ENCODE measurements around the gene MACROD1.

The MACROD1 gene

DNA sequence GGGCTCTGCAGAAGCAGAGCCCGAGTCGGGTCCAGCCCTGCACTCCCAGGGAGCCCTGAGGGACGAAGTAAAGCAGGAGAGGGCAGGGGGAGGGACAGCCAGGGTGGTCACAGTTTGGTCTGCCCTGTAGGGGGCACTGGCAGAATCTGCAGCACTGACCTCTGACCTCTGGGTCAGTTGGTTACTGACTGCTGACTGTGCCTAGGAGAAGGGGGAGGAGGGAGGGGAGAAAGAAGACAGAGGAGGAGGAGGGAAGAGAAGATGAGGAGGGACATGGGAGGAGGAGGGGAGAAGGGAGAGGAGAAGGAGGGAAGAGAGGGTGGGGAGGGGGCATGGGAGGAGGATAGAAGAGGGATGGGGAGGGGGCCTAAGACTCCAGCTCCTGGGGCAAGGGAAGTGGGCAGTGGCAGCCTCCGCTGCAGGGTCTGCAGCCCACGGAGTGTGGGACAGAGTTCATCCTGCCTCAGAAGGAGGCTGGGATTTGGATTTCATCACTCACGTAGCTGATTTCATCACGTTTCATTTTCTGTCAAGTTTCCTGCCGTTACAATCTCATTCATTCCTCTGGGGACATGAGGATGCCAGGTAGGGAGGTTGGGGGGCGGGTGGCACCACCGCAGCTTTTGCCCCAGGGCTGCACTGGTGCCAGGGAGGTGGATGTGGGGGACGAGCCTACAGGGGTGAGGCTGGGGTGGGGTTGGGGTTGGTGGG, 75.0 kb downstream of the MACROD1 start:
- no peaks in the 10 kb centered on the region for H3K9me3 ChIP-seq (ENCODE audit: insufficient read depth, low read depth, low read length)
- H3K36me3 ChIP-seq (ENCODE audit: insufficient read depth, low read depth, low read length): no peaks in the 10 kb centered on the region
- no peak overlapping the region for H3K9ac ChIP-seq (ENCODE audit: low read depth, low read length)
- peaks cover 5% of the 10 kb centered on the region for H3K4me1 ChIP-seq (ENCODE audit: insufficient read depth, low read length)
- no peak overlapping the region for H3K4me3 ChIP-seq (ENCODE audit: low read length)
- H3K27me3 ChIP-seq (ENCODE audit: insufficient read depth, low read length): peaks cover 94% of the 10 kb centered on the region
- no peak overlapping the region for H3K27ac ChIP-seq (ENCODE audit: low read length)

DNA sequence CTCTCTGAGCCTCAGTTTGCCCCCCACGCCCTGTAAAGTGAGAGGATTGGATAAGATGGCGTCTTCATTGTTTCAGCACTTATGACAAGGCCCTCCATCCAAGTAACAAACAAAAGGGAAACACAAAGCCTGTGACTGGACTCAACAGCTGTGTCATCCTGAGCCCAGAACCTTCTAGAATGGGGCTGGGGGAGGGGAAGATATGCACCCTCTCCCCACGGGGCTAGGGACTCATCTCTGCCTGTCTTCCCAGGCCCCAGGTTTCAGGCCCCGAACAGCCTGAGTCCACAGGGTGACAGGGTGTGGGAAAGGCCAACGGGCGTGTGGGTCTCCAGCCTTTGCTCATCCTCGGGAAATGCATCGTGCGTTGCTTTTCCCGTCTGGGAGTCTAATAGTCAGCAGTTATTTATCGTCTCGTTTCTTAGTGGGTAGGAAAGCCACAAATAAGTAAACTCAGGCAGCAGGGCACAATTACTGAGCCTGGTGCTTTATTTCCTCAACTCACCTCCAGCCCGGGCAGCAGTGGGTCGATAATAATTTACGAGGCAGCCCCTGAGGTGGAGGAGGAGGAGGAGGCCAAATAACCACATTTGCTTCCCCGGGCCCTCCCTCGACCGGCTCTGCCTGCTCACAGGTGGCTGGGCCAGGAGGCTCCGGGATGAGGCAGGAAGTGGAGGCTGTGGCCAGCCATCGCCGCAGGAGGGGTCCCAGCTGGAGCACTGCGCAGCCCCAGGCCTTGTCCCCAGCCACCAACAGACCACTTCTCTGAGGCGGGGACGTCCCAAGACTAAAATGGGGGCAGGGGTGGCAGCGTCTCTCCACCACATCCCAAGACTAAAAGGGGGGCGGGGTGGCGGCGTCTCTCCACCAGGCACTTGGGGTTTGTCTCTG, 75.8 kb downstream of the MACROD1 start:
- Histone ChIP-seq H3K4me3 (ENCODE audit: low read length) (no peak overlapping the region), H3K9me3 (ENCODE audit: insufficient read depth, low read depth, low read length) (no peaks in the 10 kb centered on the region), H3K27me3 (ENCODE audit: insufficient read depth, low read length) (peaks cover 86% of the 10 kb centered on the region), H3K36me3 (ENCODE audit: insufficient read depth, low read depth, low read length) (no peaks in the 10 kb centered on the region), H3K27ac (ENCODE audit: low read length) (no peak overlapping the region), H3K4me1 (ENCODE audit: insufficient read depth, low read length) (peaks cover 5% of the 10 kb centered on the region), H3K9ac (ENCODE audit: low read depth, low read length) (no peak overlapping the region)

DNA sequence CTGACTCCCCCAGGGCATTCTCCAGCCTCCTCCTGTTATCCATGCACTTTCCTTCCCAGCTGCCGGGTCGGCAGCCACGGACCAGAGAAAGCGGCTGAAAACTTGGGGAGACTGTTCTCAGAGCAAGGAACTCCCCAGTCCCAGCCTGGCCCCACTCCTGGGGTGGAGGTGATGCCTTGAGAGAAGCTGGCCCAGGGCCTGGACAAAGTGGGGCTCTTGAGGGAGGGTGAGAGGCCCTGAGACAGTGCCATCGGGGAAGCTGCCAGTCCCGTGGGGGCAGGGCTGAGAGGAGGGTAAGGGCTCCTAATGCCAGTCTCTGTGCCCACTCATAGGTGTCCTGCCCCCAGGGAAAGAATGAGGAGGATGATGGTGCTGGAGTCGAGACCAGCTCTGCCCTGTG, 76.4 kb downstream of the MACROD1 start:
- Histone ChIP-seq H3K4me1 (ENCODE audit: insufficient read depth, low read length) (no peaks in the 10 kb centered on the region; the same call in 1 of the 2 replicates), H3K9ac (ENCODE audit: low read depth, low read length) (no peak overlapping the region), H3K4me3 (ENCODE audit: low read length) (no peak overlapping the region), H3K27me3 (ENCODE audit: insufficient read depth, low read length) (peaks cover 85% of the 10 kb centered on the region), H3K36me3 (ENCODE audit: insufficient read depth, low read depth, low read length) (no peaks in the 10 kb centered on the region), H3K9me3 (ENCODE audit: insufficient read depth, low read depth, low read length) (no peaks in the 10 kb centered on the region), H3K27ac (ENCODE audit: low read length) (no peak overlapping the region)

DNA sequence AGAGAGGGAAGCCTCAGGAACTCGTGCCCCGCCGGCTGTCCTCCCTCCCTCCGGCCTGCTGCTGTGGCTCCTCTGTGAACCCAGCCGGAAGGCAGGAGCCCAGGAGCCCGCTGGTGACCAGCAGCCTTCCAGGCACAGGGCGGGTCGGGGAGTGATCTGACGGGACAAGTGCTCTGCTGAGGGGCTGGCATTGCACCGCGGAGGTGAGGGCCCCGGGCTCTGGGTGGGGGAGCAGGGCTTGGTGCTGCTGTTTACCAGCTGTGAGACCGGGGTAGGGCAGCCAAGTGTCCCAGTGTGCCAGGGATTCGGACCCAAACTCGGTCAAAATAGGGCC, 76.9 kb downstream of the MACROD1 start:
- H3K36me3 ChIP-seq (ENCODE audit: insufficient read depth, low read depth, low read length): no peaks in the 10 kb centered on the region
- no peak overlapping the region for H3K9ac ChIP-seq (ENCODE audit: low read depth, low read length)
- H3K4me3 ChIP-seq (ENCODE audit: low read length): no peak overlapping the region
- H3K27me3 ChIP-seq (ENCODE audit: insufficient read depth, low read length): peaks cover 83% of the 10 kb centered on the region
- no peaks in the 10 kb centered on the region; the same call in 1 of the 2 replicates for H3K4me1 ChIP-seq (ENCODE audit: insufficient read depth, low read length)
- no peaks in the 10 kb centered on the region for H3K9me3 ChIP-seq (ENCODE audit: insufficient read depth, low read depth, low read length)
- no peak overlapping the region for H3K27ac ChIP-seq (ENCODE audit: low read length)

DNA sequence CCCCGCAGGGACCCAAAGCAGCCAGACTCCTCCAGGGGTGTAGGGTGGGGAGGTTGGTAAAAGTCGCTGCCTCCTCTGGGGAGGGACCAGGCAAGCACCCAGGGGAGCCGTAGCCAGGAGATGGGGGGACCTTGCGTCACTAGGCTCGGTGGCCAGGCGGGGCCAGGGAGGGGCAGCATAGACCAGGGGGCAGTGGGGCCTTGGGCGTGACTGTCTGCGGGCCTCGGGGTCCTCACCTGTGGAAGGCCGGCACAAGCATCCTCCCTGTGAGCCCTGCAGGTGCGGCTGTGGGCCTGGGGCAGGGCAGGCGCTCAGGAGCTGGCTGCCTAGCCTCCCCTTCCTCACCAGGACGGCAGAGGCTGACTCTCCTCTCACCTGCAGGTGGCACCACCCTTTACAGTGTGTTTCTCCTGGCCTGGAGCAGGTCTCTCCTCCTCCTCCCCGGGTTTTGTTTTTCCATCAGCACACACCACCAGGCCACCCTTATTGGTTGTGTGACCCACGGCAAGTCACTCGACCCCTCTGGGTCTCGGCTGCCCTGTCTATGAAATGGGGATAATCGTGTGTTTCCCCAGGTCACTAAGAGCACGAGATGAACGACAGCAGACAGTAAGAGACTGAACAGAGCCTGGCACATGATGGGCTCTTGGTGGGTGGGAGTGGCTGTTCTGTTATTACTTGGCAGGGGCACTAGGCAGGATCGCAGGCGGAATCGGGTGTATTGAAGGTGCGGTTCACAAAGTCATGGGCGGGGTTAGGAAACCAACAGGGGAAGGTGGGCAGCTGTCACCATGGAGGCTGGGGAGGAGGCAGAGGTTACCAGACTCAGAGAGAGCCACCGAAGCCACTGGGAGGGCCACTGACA, 77.5 kb downstream of the MACROD1 start:
- no peaks in the 10 kb centered on the region for H3K36me3 ChIP-seq (ENCODE audit: insufficient read depth, low read depth, low read length)
- no peaks in the 10 kb centered on the region for H3K9me3 ChIP-seq (ENCODE audit: insufficient read depth, low read depth, low read length)
- H3K27ac ChIP-seq (ENCODE audit: low read length): no peak overlapping the region
- H3K4me3 ChIP-seq (ENCODE audit: low read length): no peak overlapping the region
- H3K27me3 ChIP-seq (ENCODE audit: insufficient read depth, low read length): peaks cover 80% of the 10 kb centered on the region
- no peaks in the 10 kb centered on the region; the same call in 1 of the 2 replicates for H3K4me1 ChIP-seq (ENCODE audit: insufficient read depth, low read length)
- H3K9ac ChIP-seq (ENCODE audit: low read depth, low read length): no peak overlapping the region

DNA sequence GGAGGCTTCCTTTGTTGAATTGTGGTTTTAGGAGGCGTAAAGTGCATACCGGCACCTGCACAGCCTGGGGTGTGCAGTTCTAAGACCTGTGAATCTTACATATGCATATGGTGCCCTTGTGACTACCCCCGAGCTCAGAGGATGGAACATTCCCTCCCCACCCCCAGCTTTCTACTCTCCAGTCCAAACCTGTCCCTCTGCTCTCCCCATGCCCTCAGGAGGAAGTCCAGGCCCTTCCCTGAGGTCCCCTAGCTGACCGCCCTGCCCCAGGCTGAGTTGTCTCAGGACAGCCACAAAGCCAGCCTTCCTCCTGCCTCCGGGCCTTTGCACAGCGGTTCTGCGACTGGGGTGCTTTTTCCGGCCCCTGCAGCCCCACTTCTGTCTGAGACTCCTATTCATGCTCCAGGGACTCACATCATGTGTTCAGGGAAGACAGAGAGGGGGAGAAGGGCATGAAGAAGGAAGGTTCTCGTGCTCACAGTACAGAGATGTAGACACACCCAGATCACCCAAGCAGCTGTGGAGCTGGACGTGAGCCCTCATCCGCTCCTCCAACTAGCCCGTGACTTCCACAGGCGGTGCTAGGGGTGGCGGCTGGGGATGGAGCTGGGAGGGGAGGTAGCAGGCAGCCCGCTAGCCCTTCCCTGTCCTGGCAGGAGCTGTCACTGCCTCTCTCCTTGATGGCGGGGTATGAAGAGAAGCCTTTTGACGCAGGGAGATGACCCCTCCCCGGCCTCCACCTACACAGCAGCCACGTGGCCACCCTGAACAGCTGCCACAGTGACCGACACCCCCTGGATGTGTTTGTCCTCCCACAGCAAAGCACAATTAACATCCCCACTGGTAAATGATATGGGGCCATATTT, 79.4 kb downstream of the MACROD1 start:
- H3K27me3 ChIP-seq (ENCODE audit: insufficient read depth, low read length): peaks cover 80% of the 10 kb centered on the region
- H3K36me3 ChIP-seq (ENCODE audit: insufficient read depth, low read depth, low read length): no peaks in the 10 kb centered on the region
- H3K9ac ChIP-seq (ENCODE audit: low read depth, low read length): no peak overlapping the region; the same call in 1 of the 2 replicates
- H3K9me3 ChIP-seq (ENCODE audit: insufficient read depth, low read depth, low read length): no peaks in the 10 kb centered on the region
- H3K4me1 ChIP-seq (ENCODE audit: insufficient read depth, low read length): no peaks in the 10 kb centered on the region; the same call in 1 of the 2 replicates
- no peak overlapping the region for H3K27ac ChIP-seq (ENCODE audit: low read length)
- H3K4me3 ChIP-seq (ENCODE audit: low read length): no peak overlapping the region

DNA sequence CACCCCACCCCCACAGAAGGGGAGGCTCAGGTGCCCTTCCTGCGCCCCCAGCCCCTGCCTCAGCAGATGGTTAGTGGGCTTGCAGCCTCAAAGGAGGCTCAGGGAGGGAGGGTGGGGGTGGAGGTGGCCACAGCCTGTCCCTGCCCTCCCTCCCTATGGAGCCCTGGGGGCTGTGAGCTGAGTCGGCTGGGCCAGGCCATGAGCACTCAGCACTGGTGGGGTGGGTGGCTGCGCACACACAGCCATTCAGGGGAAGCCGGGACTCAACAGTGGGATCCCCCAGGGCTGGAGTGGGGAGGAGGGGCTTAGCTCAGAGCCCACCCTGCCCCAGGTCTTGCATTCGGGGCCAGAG, 80.0 kb downstream of the MACROD1 start:
- Histone ChIP-seq H3K9ac (ENCODE audit: low read depth, low read length) (no peak overlapping the region), H3K4me1 (ENCODE audit: insufficient read depth, low read length) (no peaks in the 10 kb centered on the region; the same call in 1 of the 2 replicates), H3K27me3 (ENCODE audit: insufficient read depth, low read length) (peaks cover 80% of the 10 kb centered on the region), H3K27ac (ENCODE audit: low read length) (no peak overlapping the region), H3K9me3 (ENCODE audit: insufficient read depth, low read depth, low read length) (no peaks in the 10 kb centered on the region), H3K4me3 (ENCODE audit: low read length) (no peak overlapping the region), H3K36me3 (ENCODE audit: insufficient read depth, low read depth, low read length) (no peaks in the 10 kb centered on the region)

DNA sequence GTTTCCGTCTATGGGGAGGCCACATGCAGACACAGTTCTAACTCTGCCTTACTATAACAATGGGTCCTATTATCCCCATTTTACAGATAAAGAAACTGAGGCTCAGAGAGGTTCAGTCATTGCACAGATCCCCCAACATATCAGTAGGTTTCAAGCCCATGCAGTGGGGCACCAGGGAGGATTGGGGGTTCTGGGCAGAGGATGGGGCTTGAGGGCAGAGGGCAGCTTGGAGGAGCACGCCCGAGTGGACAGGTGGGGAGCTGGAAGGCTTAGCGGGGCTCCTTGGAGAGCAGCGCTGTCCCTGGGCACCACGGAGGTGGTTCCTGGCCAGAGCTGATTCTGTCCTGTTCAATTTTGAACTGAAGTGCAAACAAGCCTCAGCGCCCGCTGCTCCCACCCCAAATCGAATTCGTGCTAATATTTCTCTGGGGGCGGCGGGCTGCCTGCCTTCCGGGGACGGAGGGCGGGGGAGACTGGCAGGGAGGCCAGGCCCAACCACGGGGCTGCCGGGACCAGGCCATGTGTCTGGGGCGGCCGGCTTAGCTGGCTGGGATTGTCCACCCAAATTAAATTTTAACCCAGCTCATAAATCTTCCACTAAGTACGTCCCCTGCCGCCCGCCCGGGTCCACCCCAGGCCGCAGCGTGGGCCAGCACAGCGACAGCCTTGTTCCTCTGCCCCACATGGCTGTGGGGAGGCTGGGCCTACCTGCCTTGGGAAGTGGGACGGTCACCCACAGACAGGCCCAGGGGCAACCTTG, 80.8 kb downstream of the MACROD1 start:
- Histone ChIP-seq H3K4me1 (ENCODE audit: insufficient read depth, low read length) (no peaks in the 10 kb centered on the region; the same call in 1 of the 2 replicates), H3K27me3 (ENCODE audit: insufficient read depth, low read length) (peaks cover 82% of the 10 kb centered on the region), H3K9me3 (ENCODE audit: insufficient read depth, low read depth, low read length) (no peaks in the 10 kb centered on the region), H3K4me3 (ENCODE audit: low read length) (no peak overlapping the region), H3K27ac (ENCODE audit: low read length) (no peak overlapping the region), H3K9ac (ENCODE audit: low read depth, low read length) (no peak overlapping the region), H3K36me3 (ENCODE audit: insufficient read depth, low read depth, low read length) (no peaks in the 10 kb centered on the region)

DNA sequence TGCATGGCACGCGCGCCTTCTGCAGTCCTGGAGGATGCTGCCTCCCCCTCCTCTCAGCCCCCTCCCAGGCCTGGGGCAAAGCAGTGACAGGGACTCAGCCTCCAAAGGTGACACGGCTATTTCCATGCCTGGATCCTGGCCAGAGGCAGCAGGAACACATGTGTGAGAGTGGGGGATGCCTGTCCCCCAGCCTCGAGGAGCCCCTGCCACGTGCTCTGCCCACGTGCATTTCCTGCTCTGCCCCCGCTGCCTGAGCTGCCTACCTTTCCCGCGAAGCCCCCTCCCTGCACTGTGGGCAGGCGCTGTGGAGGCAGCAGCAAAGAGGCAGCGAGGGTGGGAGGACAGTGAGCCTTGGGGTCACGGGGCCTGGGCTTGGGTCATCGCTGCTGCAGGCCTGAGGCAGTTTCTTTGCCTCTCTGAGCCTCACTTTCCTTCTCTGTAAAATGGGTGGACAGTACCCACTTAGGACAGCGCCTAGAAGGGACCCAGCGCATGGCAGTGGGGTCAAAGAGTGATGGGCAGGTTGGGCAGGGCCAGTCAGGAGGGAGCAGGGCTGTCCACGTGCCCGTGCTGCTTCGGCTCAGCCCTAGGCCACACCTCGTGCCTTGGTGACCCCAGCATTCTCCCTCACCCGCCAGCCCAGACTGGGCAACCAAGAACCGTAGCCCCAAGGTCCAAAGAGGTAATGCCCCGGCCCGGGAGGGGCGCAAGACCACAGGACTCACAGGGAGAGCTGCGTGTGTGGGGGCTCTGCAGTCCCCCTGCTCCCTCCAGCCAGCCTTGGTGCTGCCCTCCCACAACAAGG, 81.6 kb downstream of the MACROD1 start:
- H3K4me3 ChIP-seq (ENCODE audit: low read length): no peak overlapping the region
- no peaks in the 10 kb centered on the region for H3K9me3 ChIP-seq (ENCODE audit: insufficient read depth, low read depth, low read length)
- no peaks in the 10 kb centered on the region for H3K36me3 ChIP-seq (ENCODE audit: insufficient read depth, low read depth, low read length)
- H3K27me3 ChIP-seq (ENCODE audit: insufficient read depth, low read length): peaks cover 82% of the 10 kb centered on the region
- H3K27ac ChIP-seq (ENCODE audit: low read length): no peak overlapping the region
- no peak overlapping the region for H3K9ac ChIP-seq (ENCODE audit: low read depth, low read length)
- no peaks in the 10 kb centered on the region; the same call in 1 of the 2 replicates for H3K4me1 ChIP-seq (ENCODE audit: insufficient read depth, low read length)

Data from iPS-20b (cell line).